ENCODE data around the gene BACH2. TPM values are rescaled to one million over a fixed set of nuclear protein-coding genes. Genes with fewer than 3 reads are reported as not detected.

BACH2 gene
- polyA plus RNA-seq, 1 donor from 2014 or later, result 45.5 TPM

- no peaks in the 10 kb centered on the region for H3K9me2 ChIP-seq (ENCODE audit: insufficient read depth, low read length)
- no peak overlapping the region for H3K27ac ChIP-seq (ENCODE audit: low read length)
- no peaks in the 10 kb centered on the region for H3K27me3 ChIP-seq (ENCODE audit: insufficient read depth, low read depth, low read length)
- no peak overlapping the region for H3K4me2 ChIP-seq (ENCODE audit: low read length)
- H3K79me2 ChIP-seq (replicated peaks; ENCODE audit: insufficient read depth, low read length), result peaks cover 4% of the 10 kb centered on the region
- no peaks in the 10 kb centered on the region for H3K9me3 ChIP-seq (ENCODE audit: low read length)
- no peaks in the 10 kb centered on the region for H4K20me1 ChIP-seq (ENCODE audit: insufficient read depth)
- H3K9ac ChIP-seq (ENCODE audit: low read length), result no peak overlapping the region
- H3K36me3 ChIP-seq (ENCODE audit: insufficient read depth, low read length), result peaks cover 9% of the 10 kb centered on the region
- TF ChIP-seq POLR2AphosphoS5 (IDR thresholded peaks at IDR 0.05), result no peak
- TF ChIP-seq, protein P1, sequence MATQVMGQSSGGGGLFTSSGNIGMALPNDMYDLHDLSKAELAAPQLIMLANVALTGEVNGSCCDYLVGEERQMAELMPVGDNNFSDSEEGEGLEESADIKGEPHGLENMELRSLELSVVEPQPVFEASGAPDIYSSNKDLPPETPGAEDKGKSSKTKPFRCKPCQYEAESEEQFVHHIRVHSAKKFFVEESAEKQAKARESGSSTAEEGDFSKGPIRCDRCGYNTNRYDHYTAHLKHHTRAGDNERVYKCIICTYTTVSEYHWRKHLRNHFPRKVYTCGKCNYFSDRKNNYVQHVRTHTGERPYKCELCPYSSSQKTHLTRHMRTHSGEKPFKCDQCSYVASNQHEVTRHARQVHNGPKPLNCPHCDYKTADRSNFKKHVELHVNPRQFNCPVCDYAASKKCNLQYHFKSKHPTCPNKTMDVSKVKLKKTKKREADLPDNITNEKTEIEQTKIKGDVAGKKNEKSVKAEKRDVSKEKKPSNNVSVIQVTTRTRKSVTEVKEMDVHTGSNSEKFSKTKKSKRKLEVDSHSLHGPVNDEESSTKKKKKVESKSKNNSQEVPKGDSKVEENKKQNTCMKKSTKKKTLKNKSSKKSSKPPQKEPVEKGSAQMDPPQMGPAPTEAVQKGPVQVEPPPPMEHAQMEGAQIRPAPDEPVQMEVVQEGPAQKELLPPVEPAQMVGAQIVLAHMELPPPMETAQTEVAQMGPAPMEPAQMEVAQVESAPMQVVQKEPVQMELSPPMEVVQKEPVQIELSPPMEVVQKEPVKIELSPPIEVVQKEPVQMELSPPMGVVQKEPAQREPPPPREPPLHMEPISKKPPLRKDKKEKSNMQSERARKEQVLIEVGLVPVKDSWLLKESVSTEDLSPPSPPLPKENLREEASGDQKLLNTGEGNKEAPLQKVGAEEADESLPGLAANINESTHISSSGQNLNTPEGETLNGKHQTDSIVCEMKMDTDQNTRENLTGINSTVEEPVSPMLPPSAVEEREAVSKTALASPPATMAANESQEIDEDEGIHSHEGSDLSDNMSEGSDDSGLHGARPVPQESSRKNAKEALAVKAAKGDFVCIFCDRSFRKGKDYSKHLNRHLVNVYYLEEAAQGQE (IDR thresholded peaks at IDR 0.05; ENCODE audit: borderline replicate concordance), result no peak
- no peak for TF ChIP-seq EP300 (conservative IDR thresholded peaks at IDR 0.05; ENCODE audit: poor library complexity, severe bottlenecking)
- no peak for TF ChIP-seq EZH2 (IDR thresholded peaks at IDR 0.05; ENCODE audit: borderline replicate concordance, insufficient read depth, low read length, poor library complexity, severe bottlenecking)
- no peak for TF ChIP-seq CTCF (IDR thresholded peaks at IDR 0.05; ENCODE audit: poor library complexity, severe bottlenecking)
- TF ChIP-seq SMC3 (conservative IDR thresholded peaks at IDR 0.05; ENCODE audit: poor library complexity), result no peak
- no peak for TF ChIP-seq RAD21 (conservative IDR thresholded peaks at IDR 0.05)
- TF ChIP-seq TAF1 (IDR thresholded peaks at IDR 0.05; ENCODE audit: low read depth), result no peak
- no peak for TF ChIP-seq MXI1 (conservative IDR thresholded peaks at IDR 0.05; ENCODE audit: poor library complexity, severe bottlenecking)
- no peak overlapping the region for H2AFZ ChIP-seq (ENCODE audit: low read depth, low read length)
- H3F3A ChIP-seq (ENCODE audit: insufficient read depth, low read length, poor library complexity, severe bottlenecking), result no peaks in the 10 kb centered on the region
- H3K4me3 ChIP-seq (ENCODE audit: low read length), result no peak overlapping the region
These were observed 358.6 kb downstream of the BACH2 start for GRCh38 chr6:89938014-89938413.

DNA sequence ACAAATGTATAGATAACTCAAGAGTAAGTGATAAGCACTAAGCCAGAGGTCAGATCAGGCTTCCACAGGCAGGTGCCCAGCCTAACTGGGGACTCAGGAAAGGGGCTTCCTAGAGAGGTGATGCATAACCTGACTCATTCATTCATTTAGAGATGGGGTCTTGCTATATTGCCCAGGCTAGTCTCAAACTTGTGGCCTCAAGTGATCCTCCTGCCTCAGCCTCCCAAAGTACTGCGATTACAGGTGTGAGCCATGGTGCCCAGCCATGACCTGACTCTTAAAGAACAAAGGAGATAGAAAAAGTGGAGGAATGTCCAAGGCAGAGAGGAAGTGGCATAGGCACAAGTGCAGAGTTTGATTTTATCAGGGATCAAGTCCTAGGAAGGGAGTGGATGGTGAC is 360.5 kb downstream of the BACH2 start:
- no peak overlapping the region for H3K9ac ChIP-seq (ENCODE audit: low read length)
- H3K79me2 ChIP-seq (replicated peaks; ENCODE audit: insufficient read depth, low read length), result peaks cover 4% of the 10 kb centered on the region
- no peaks in the 10 kb centered on the region for H3K27me3 ChIP-seq (ENCODE audit: insufficient read depth, low read depth, low read length)
- no peak overlapping the region for H3K27ac ChIP-seq (ENCODE audit: low read length)
- peaks cover 8% of the 10 kb centered on the region for H3K36me3 ChIP-seq (ENCODE audit: insufficient read depth, low read length)
- no peak for TF ChIP-seq POLR2AphosphoS5 (IDR thresholded peaks at IDR 0.05)
- no peak for TF ChIP-seq TAF1 (IDR thresholded peaks at IDR 0.05; ENCODE audit: low read depth)
- no peak for TF ChIP-seq EZH2 (IDR thresholded peaks at IDR 0.05; ENCODE audit: borderline replicate concordance, insufficient read depth, low read length, poor library complexity, severe bottlenecking)
- no peak for TF ChIP-seq MXI1 (conservative IDR thresholded peaks at IDR 0.05; ENCODE audit: poor library complexity, severe bottlenecking)
- TF ChIP-seq SMC3 (conservative IDR thresholded peaks at IDR 0.05; ENCODE audit: poor library complexity), result no peak
- TF ChIP-seq CTCF (IDR thresholded peaks at IDR 0.05; ENCODE audit: poor library complexity, severe bottlenecking), result no peak
- TF ChIP-seq, protein P1 (IDR thresholded peaks at IDR 0.05; ENCODE audit: borderline replicate concordance), result no peak
- TF ChIP-seq RAD21 (conservative IDR thresholded peaks at IDR 0.05), result no peak
- TF ChIP-seq EP300 (conservative IDR thresholded peaks at IDR 0.05; ENCODE audit: poor library complexity, severe bottlenecking), result no peak
- H3K4me3 ChIP-seq (ENCODE audit: low read length), result no peak overlapping the region
- H3K9me3 ChIP-seq (ENCODE audit: low read length), result no peaks in the 10 kb centered on the region
- no peaks in the 10 kb centered on the region for H3F3A ChIP-seq (ENCODE audit: insufficient read depth, low read length, poor library complexity, severe bottlenecking)
- H3K4me2 ChIP-seq (ENCODE audit: low read length), result no peak overlapping the region
- no peak overlapping the region for H2AFZ ChIP-seq (ENCODE audit: low read depth, low read length)
- H4K20me1 ChIP-seq (ENCODE audit: insufficient read depth), result no peaks in the 10 kb centered on the region
- no peaks in the 10 kb centered on the region for H3K9me2 ChIP-seq (ENCODE audit: insufficient read depth, low read length)
